HG03139 (cell line): Measurements from ENCODE around the gene FHOD3.
"Not testable (repeated sequence)": the region's sequence is repeated elsewhere in the genome, so short reads cannot be mapped to it uniquely, and the experiment has no call there.

Source experiments
- ATAC-seq: cut with Tn5 transposase; IDR thresholded peaks from one replicate; pipeline ENCODE4 v1.9.1; 2021; ENCODE audit not compliant: unreplicated experiment

Gene FHOD3

GRCh38 chr18:36688020-36688965 is 390.8 kb downstream of the FHOD3 start:
- peak; percentile 56 for ATAC-seq

DNA sequence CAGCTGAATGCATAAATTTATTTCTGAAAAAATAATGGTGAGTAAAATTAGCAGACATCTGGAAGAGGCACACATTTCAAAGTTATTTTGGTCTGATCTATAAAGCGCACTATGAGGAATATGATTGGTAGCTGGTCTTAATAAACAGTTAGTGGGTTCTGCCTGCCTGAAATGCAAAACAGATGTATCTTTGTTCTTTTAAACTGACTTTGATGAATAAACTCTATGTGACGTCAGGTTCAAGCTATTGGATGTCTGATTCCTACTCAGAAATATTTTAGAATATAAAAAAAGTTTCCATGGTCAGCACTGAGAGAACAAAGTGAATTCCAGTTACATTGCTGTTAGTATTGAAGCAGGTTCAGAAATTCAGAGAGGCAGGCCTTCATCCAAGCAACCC is 394.9 kb downstream of the FHOD3 start:
- ATAC-seq, result no peak

DNA sequence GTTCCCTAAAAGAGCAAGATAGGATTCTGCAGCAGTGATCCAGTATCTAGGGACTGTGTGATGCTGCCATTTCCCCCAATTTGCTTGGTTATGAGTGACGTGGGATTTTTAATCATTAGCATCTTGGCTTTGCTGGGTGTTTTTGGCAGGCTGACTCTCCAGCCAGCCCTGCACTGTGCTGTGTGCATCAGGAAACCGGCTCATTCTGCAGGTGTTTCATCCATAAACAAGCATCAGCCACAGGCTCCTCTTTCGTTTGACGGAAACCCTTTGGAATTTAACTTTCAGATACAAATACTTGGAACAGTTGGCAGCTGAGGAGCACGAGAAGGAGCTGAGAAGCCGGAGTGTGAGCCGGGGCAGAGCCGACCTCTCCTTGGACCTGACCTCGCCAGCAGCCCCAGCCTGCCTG is 395.4 kb downstream of the FHOD3 start:
- no peak for ATAC-seq

GRCh38 chr18:36693931-36694620 is 396.6 kb downstream of the FHOD3 start:
- no peak for ATAC-seq

GRCh38 chr18:36695806-36696205 is 398.3 kb downstream of the FHOD3 start:
- no peak for ATAC-seq

- no peak for ATAC-seq
Measured at GRCh38 chr18:36697905-36698304, 400.4 kb downstream of the FHOD3 start.

- ATAC-seq, result no peak
Measured at GRCh38 chr18:36700955-36701354, 403.4 kb downstream of the FHOD3 start.

GRCh38 chr18:36702401-36703013 is 405.0 kb downstream of the FHOD3 start:
- ATAC-seq, result no peak

- ATAC-seq, result no peak
Measured at GRCh38 chr18:36704156-36704555, 406.6 kb downstream of the FHOD3 start.

DNA sequence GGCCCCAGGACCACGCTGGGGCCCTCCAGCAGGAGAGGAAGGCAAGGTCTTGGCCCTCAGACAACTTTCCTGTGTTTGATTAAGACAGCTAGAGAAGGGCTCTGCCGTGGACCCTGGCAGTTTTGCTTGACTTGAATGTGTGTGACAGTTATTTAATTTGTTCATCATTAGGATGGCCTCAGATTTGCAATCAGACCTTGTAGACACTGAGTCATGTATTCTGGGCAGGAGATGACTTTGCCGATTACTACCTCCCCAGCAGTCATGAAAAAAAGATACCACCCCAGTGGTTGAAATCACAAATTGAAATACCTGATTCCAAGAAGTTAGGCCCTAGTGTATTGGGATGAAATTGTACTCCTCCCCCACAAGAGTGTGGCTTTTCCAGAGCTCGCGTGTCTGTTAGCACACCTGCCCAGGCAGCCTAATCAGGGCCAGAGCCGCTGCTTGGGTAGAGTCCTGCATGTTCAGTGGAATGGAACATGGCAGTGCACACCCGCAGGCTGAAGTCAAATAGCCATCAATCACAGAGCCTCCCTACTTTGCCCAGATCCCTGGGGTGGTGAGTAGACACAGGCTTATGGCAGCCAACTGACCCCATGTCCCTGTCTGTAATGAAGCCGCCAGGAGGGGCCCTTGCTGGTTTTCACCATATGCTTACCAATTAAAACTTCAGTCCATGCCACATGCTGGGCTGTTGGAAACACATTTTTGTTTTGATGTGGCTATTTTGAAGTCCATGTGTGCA is 408.8 kb downstream of the FHOD3 start:
- ATAC-seq, result no peak

- ATAC-seq, result no peak
Measured at GRCh38 chr18:36708366-36708765, 410.9 kb downstream of the FHOD3 start.

DNA sequence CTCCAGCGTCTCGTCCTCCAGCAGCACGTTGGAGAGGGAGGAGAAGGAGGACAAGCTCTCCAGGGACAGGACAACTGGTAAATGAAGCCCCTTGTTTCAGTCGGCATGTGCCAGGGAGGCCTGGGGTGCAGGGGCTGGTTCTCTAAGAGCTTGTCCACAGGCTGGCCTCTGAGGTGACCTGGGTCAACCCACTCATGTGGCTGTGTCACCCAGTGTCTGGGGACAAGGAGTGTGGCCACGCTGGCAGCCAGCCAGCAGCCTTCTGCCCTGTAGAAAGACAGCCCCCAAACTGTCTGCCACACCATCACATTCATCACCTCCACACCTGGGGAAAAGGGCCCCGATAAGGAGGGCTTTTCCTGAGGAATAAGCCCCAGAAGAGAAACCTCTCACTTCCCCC is 411.8 kb downstream of the FHOD3 start:
- no peak for ATAC-seq

GRCh38 chr18:36711014-36711725 is 413.7 kb downstream of the FHOD3 start:
- no peak for ATAC-seq

DNA sequence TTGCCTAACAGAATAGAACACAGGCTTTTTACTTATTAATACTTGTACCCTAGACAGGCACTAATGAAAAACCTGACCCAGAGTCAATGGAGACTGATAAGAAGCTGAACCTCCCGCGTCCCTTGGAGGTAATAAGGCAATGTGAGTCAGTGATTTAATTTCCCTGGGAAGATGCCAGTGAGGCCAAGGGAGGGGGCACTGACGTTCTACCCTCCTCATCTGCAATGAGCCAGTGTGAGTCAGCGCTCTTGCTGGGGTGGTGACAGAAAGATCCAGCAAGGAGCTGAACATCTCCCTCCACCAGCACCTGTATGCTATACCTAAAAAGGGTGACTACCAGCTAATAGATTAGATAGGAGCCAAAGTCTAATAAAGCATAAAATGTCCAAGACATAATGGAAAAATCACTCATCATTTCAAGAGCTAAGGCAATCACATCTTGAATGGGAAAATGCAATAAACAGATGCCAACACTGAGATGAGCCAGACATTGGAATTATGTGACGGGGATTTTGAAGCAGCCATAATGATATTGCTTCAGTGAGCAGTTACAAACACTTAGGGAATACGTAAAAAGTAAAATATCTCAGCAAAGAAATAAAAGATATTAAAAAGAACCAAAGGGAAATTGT is 414.4 kb downstream of the FHOD3 start:
- no peak for ATAC-seq

- no peak for ATAC-seq
Measured at GRCh38 chr18:36714476-36714875, 417.0 kb downstream of the FHOD3 start.

- no peak for ATAC-seq
Measured at GRCh38 chr18:36717422-36718110, 420.1 kb downstream of the FHOD3 start.

GRCh38 chr18:36718705-36719328 is 421.3 kb downstream of the FHOD3 start:
- no peak for ATAC-seq

DNA sequence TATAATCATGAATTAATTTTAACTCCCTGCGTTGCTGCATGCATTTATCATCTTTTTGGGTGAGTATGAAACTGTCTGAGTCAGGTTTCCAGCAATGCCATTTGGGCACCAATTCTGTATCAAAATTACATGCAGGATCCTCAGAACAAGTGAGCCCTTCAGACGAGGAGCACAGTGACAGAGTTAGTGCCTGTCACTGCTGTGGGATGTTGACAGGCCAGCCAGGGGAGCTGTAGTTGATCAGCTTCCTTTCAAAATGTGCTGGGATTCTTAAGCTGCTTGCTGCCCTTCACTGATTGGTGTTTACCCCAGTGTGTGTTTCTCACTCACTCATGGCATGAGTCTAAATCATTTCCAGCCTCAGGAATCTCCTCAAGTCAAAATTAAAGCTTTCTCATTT is 422.1 kb downstream of the FHOD3 start:
- ATAC-seq, result no peak

GRCh38 chr18:36721351-36721750 is 423.8 kb downstream of the FHOD3 start:
- not testable (repeated sequence) for ATAC-seq
